Stomach (tissue), 9 donors: ENCODE data around the gene PCDHA8. TPM values are rescaled to one million over a fixed set of nuclear protein-coding genes. Genes with fewer than 3 reads are reported as not detected.
A peak's percentile ranks its signal among the peaks of the same experiment; 100 is the strongest.
"Not testable (repeated sequence)": the region's sequence is repeated elsewhere in the genome, so short reads cannot be mapped to it uniquely, and the experiment has no call there.

Experiments
- DNase-seq, 2 donors: peaks; one replicate each; pipeline versions ENCODE4 v3.0.0 to v3.0.0-alpha.2; 2013 to 2019
- H3K27ac ChIP-seq, 5 donors: fragments of 200-600 bp in 4 of 5; sonication (generic) in 4 of 5; one replicate each; pipeline ENCODE4 v1.5.1; 2013 to 2019; ENCODE audit warnings: mild to moderate bottlenecking in 1 of 5, moderate library complexity in 1 of 5
- H3K27me3 ChIP-seq, 3 donors: fragments of 200-600 bp; sonication (generic); one replicate each; pipeline ENCODE4 v1.5.1; 2017 to 2019; ENCODE audit warnings: mixed run types in 1 of 3
- H3K36me3 ChIP-seq, 4 donors: fragments of 200-600 bp; sonication (generic); 1 replicate in 3 of 4; 2 replicates in 1 of 4; pipeline ENCODE4 v1.5.1; 2016 to 2019
- H3K4me1 ChIP-seq, 4 donors: fragments of 200-600 bp; sonication (generic); one replicate each; pipeline ENCODE4 v1.5.1; 2016 to 2019
- H3K4me3 ChIP-seq, 4 donors: fragments of 200-600 bp; sonication (generic) in 3 of 4; one replicate each; pipeline ENCODE4 v1.5.1; 2016 to 2019; ENCODE audit warnings: mild to moderate bottlenecking in 1 of 4
- H3K9me3 ChIP-seq, 4 donors: fragments of 200-600 bp; sonication (generic); one replicate each; pipeline ENCODE4 v1.5.1; 2016 to 2019
- CTCF ChIP-seq, 7 experiments: fragments of 450-650 bp in 4 of 7; fragments of 200-600 bp in 3 of 7; sonication (generic) in 3 of 7; IDR thresholded peaks; one replicate each; pipeline ENCODE4 v1.5.1; 2016 to 2019; ENCODE audit warnings: antibody characterized with exemption in 7 of 7, control low read depth in 2 of 7, mild to moderate bottlenecking in 1 of 7
- EP300 ChIP-seq: sonication (generic); formaldehyde crosslinking; IDR thresholded peaks from one replicate; pipeline ENCODE4 v1.6.1; 2017; ENCODE audit warnings: antibody characterized with exemption
- POLR2A ChIP-seq, 4 donors: fragments of 450-650 bp; IDR thresholded peaks; one replicate each; pipeline ENCODE4 v1.6.1; 2016; ENCODE audit warnings: antibody characterized with exemption in 4 of 4, control low read depth in 2 of 4, mild to moderate bottlenecking in 1 of 4, moderate library complexity in 1 of 4
- POLR2AphosphoS5 ChIP-seq, 3 donors: sonication (generic); formaldehyde crosslinking; IDR thresholded peaks; one replicate each; pipeline ENCODE4 v1.6.1; 2016; ENCODE audit warnings: antibody characterized with exemption in 3 of 3
- WGBS, 5 donors: extraction: QIAGEN DNeasy Blood & Tissue Kit in 3 of 5; methylation state at CpG; one replicate each; pipeline versions ENCODE4 v1.1.5 to v1.1.7; 2013 to 2018; 5-methylcytosine and 5-hydroxymethylcytosine counted together
- intact Hi-C: fragments of 100-400 bp; cut with DNase I; formaldehyde crosslinking; loops from one replicate; pipeline ENCODE4 v1.15.1; 2023; ENCODE audit warnings: low total_unique reads
- polyA plus RNA-seq, 3 donors: library from polyadenylated mRNA; stranded (reverse); fragments of 200-250 nt; gene quantifications; one replicate each; pipeline ENCODE4 v1.2.3, GENCODE V29; 2013
- total RNA-seq, 5 donors: library from RNA; depleted of rRNA; stranded (reverse); fragments of >200 nt; gene quantifications; one replicate each; pipeline versions ENCODE4 v1.1.0 to v1.2.3, GENCODE V29; 2014 to 2016
- donor health status: healthy with polysubstance abuse.
- donor health status: Bipolar disorder and iron deficiency.
- donor health status: healthy.

The PCDHA8 gene
- total and polyA plus RNA-seq, 8 donors, result 0.18 to 0.29 TPM; not detected in 6

DNA sequence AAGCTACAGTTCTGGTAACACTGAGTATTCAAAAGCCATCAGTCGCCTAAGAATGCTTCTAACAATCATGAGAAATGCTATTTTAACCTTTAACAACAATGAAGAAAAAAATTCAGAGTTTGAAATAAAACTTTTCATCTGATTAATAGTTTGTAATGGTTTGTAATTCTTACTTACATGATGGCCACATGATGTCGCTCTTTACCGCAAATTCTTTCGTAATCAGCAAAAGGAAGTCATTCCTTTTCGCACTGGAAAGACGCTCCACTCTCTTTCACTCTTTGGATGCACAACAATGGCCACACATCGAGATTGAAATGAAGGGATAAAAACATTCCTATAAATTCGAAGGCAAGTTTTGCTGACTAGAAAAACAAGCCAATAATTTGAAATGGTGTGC is 7.0 kb upstream of the PCDHA8 start, which contains the start of gene PCDHA7:
PCDHA7 (plus strand) TSS at position 277 of the 400 bp plus-strand sequence; CDS start at position 392, 115 bp downstream.
- H3K4me1 ChIP-seq, result no peaks in the 10 kb centered on the region
- H3K4me3 ChIP-seq, result peak within 1 kb of the TSS in 3 of 4 donors; percentile 9 to 24 (median 13)
- intact Hi-C loops, result no loop called here
- no peak for TF ChIP-seq POLR2AphosphoS5 (IDR thresholded peaks at IDR 0.05)
- WGBS, 5 donors, result 10 to 18% (median 12%) methylated on average over 8 of the region's 8 CpGs
- H3K27me3 ChIP-seq, result peaks cover 0 to 71% (median 4%) of the 10 kb centered on the region in 3 donors
- peaks cover 28 to 70% (median 53%) of the 10 kb centered on the region in 4 donors for H3K9me3 ChIP-seq
- H3K27ac ChIP-seq, result no peak within 1 kb of the TSS
- DNase-seq, result peak in 1 of 2 donors; percentile 28
- no peaks in the 10 kb centered on the region for H3K36me3 ChIP-seq

DNA sequence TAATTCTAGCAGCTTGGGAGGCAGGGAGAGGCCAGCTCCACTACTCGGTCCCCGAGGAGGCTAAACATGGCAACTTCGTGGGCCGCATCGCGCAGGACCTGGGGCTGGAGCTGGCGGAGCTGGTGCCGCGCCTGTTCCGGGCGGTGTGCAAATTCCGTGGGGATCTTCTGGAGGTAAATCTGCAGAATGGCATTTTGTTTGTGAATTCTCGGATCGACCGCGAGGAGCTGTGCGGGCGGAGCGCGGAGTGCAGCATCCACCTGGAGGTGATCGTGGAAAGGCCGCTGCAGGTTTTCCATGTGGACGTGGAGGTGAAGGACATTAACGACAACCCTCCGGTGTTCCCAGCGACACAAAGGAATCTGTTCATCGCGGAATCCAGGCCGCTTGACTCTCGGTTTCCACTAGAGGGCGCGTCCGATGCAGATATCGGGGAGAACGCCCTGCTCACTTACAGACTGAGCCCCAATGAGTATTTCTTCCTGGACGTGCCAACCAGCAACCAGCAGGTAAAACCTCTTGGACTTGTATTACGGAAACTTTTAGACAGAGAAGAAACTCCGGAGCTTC is 6.5 kb upstream of the PCDHA8 start:
- peak overlapping the region in 3 of 4 donors; percentile 9 to 24 (median 13) for H3K4me3 ChIP-seq
- H3K9me3 ChIP-seq, result peaks cover 26 to 69% (median 48%) of the 10 kb centered on the region in 4 donors
- peaks cover 0 to 66% (median 4%) of the 10 kb centered on the region in 3 donors for H3K27me3 ChIP-seq
- H3K27ac ChIP-seq, H3K4me1 ChIP-seq, intact Hi-C loops, DNase-seq, H3K36me3 ChIP-seq: not testable (repeated sequence)
- WGBS, 5 donors, result 20 to 27% (median 24%) methylated on average over 12 to 27 of the region's 38 CpGs

GRCh38 chr5:140835622-140836510 is 5.1 kb upstream of the PCDHA8 start:
- Histone ChIP-seq H3K36me3 (no peaks in the 10 kb centered on the region), H3K9me3 (peaks cover 19 to 66% (median 40%) of the 10 kb centered on the region in 4 donors), H3K27ac (no peak overlapping the region), H3K27me3 (peaks cover 0 to 60% (median 4%) of the 10 kb centered on the region in 3 donors), H3K4me1 (no peaks in the 10 kb centered on the region), H3K4me3 (no peak overlapping the region)
- TF ChIP-seq POLR2AphosphoS5 (IDR thresholded peaks at IDR 0.05), result no peak
- no peak for DNase-seq
- WGBS, 5 donors, result 45 to 62% (median 49%) methylated on average over 42 to 103 of the region's 103 CpGs
- intact Hi-C loops, result no loop called here

DNA sequence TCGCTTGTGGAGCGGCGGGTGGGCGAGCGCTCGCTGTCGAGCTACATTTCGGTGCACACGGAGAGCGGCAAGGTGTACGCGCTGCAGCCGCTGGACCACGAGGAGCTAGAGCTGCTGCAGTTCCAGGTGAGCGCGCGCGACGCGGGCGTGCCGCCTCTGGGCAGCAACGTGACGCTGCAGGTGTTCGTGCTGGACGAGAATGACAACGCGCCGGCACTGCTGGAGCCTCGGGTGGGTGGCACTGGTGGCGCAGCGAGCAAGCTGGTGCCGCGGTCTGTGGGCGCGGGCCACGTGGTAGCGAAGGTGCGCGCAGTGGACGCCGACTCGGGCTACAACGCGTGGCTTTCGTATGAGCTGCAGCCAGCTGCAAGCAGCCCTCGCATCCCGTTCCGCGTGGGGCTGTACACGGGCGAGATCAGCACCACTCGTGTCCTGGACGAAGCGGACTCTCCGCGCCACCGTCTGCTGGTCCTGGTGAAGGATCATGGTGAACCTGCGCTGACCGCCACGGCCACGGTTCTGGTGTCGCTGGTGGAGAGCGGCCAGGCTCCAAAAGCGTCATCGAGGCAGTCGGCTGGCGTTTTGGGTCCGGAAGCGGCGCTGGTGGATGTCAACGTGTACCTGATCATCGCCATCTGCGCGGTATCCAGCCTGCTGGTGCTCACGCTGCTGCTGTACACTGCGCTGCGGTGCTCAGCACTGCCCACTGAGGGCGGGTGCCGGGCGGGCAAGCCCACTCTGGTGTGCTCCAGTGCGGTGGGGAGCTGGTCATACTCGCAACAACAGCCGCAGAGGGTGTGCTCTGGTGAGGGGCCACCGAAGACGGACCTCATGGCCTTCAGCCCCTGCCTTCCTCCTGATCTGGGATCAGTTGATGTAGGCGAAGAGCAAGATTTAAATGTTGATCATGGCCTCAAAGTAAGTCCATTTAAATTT is 2.1 kb downstream of the PCDHA8 start:
- H3K4me3 ChIP-seq, result no peak overlapping the region
- 49 to 64% (median 54%) methylated on average over 46 to 87 of the region's 87 CpGs; no CpG with 5 or more reads in 1 of the 5 donors for WGBS, 5 donors
- H3K36me3 ChIP-seq, result no peaks in the 10 kb centered on the region
- peaks cover 0 to 48% (median 7%) of the 10 kb centered on the region in 3 donors for H3K27me3 ChIP-seq
- H3K9me3 ChIP-seq, result peaks cover 13 to 77% (median 48%) of the 10 kb centered on the region in 4 donors
- TF ChIP-seq EP300 (no peak), CTCF (IDR thresholded peaks at IDR 0.05) (no peak), POLR2A (IDR thresholded peaks at IDR 0.05) (no peak), POLR2AphosphoS5 (IDR thresholded peaks at IDR 0.05) (no peak)
- intact Hi-C loops, result no loop called here
- DNase-seq, result no peak
- H3K4me1 ChIP-seq, result no peaks in the 10 kb centered on the region
- H3K27ac ChIP-seq, result no peak overlapping the region

- intact Hi-C loops, DNase-seq, H3K4me3 ChIP-seq, H3K27ac ChIP-seq, H3K36me3 ChIP-seq, H3K4me1 ChIP-seq: not testable (repeated sequence)
- WGBS, 5 donors, result 17 to 33% (median 25%) methylated on average over 16 to 46 of the region's 48 CpGs; no CpG with 5 or more reads in 1 of the 5 donors
- Histone ChIP-seq H3K9me3 (peaks cover 0 to 64% (median 49%) of the 10 kb centered on the region in 4 donors), H3K27me3 (peaks cover 0 to 48% (median 7%) of the 10 kb centered on the region in 3 donors)
Measured at GRCh38 chr5:140848139-140849102, 7.4 kb downstream of the PCDHA8 start, which contains the start of gene PCDHA9. TSS of gene PCDHA9 (plus strand) at chr5:140848382. CDS start at chr5:140848496, 114 bp downstream.

DNA sequence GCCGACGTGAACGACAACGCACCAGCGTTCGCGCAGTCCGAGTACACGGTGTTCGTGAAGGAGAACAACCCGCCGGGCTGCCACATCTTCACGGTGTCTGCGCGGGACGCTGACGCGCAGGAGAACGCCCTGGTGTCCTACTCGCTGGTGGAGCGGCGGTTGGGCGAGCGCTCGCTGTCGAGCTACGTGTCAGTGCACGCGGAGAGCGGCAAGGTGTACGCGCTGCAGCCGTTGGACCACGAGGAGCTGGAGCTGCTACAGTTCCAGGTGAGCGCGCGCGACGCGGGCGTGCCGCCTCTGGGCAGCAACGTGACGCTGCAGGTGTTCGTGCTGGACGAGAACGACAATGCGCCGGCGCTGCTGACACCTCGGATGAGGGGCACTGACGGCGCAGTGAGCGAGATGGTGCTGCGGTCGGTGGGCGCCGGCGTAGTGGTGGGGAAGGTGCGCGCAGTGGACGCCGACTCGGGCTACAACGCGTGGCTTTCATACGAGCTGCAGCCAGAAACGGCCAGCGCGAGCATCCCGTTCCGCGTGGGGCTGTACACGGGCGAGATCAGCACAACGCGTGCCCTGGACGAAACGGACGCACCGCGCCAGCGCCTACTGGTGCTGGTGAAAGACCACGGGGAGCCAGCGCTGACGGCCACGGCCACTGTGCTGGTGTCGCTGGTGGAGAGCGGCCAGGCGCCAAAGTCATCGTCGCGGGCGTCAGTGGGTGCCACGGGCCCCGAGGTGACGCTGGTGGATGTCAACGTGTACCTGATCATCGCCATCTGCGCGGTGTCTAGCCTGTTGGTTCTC is 9.0 kb downstream of the PCDHA8 start:
- intact Hi-C loops, DNase-seq, H3K36me3 ChIP-seq, H3K4me1 ChIP-seq, H3K27ac ChIP-seq, H3K4me3 ChIP-seq: not testable (repeated sequence)
- peaks cover 0 to 60% (median 51%) of the 10 kb centered on the region in 4 donors for H3K9me3 ChIP-seq
- WGBS, 5 donors, result 47 to 58% (median 54%) methylated on average over 49 to 101 of the region's 101 CpGs; no CpG with 5 or more reads in 1 of the 5 donors
- H3K27me3 ChIP-seq, result peaks cover 0 to 49% (median 6%) of the 10 kb centered on the region in 3 donors
